HK-2 (cell line): ENCODE data around the gene CPB2.

Experiments used
- DNase-seq: peaks from one replicate; pipeline ENCODE4 v3.0.0-alpha.2; 2018; ENCODE audit not compliant: unreplicated experiment

The CPB2 gene

GRCh38 chr13:46100191-46100815 is 4.5 kb downstream of the CPB2 start:
- no peak for DNase-seq

GRCh38 chr13:46097663-46098062 is 7.2 kb downstream of the CPB2 start:
- DNase-seq = no peak

- DNase-seq = no peak
Observed at GRCh38 chr13:46097015-46097414, 7.8 kb downstream of the CPB2 start.

GRCh38 chr13:46094478-46094877 is 10.4 kb downstream of the CPB2 start:
- no peak for DNase-seq

GRCh38 chr13:46088821-46089562 is 15.8 kb downstream of the CPB2 start:
- DNase-seq = no peak

GRCh38 chr13:46087481-46087880 is 17.4 kb downstream of the CPB2 start:
- no peak for DNase-seq

GRCh38 chr13:46086985-46087384 is 17.8 kb downstream of the CPB2 start:
- DNase-seq = no peak

- no peak for DNase-seq
Observed at GRCh38 chr13:46086421-46086922, 18.4 kb downstream of the CPB2 start.

GRCh38 chr13:46085737-46086136 is 19.1 kb downstream of the CPB2 start:
- no peak for DNase-seq

- no peak for DNase-seq
Observed at GRCh38 chr13:46082324-46082723, 22.5 kb downstream of the CPB2 start.

GRCh38 chr13:46079770-46080169 is 25.1 kb downstream of the CPB2 start:
- no peak for DNase-seq

GRCh38 chr13:46077265-46077664 is 27.6 kb downstream of the CPB2 start:
- DNase-seq = no peak

- DNase-seq = no peak
Observed at GRCh38 chr13:46076827-46077226, 28.0 kb downstream of the CPB2 start.

- no peak for DNase-seq
Observed at GRCh38 chr13:46075811-46076210, 29.0 kb downstream of the CPB2 start.

GRCh38 chr13:46071590-46072249 is 33.1 kb downstream of the CPB2 start:
- DNase-seq = no peak

- DNase-seq = no peak
Observed at GRCh38 chr13:46063292-46063691, 41.5 kb downstream of the CPB2 start.

GRCh38 chr13:46062185-46062584 is 42.6 kb downstream of the CPB2 start:
- no peak for DNase-seq

- DNase-seq = no peak
Observed at GRCh38 chr13:46059405-46059804, 45.4 kb downstream of the CPB2 start.

- no peak for DNase-seq
Observed at GRCh38 chr13:46058268-46058667, 46.6 kb downstream of the CPB2 start.

GRCh38 chr13:46057256-46058015 is 47.4 kb downstream of the CPB2 start:
- DNase-seq = no peak

GRCh38 chr13:46053162-46054012 is 51.4 kb downstream of the CPB2 start:
- DNase-seq = no peak
